A549 (cell line): ENCODE results near the gene RASL10B. TPM values are rescaled to one million over a fixed set of nuclear protein-coding genes. Genes with fewer than 3 reads are reported as not detected.

Experiments used
- ATAC-seq, 2 experiments: fragments of 200-7000 bp in 1 of 2; fragments of >200 bp in 1 of 2; cut with Nextera tagmentation in 1 of 2; cut with Tn5 transposase in 1 of 2; 3 replicates each; pipeline versions ENCODE4 v1.8.0 to v1.9.1; 2018 to 2020; ENCODE audit warnings: mild to moderate bottlenecking in 1 of 2, moderate library complexity in 1 of 2
- CTCF ChIA-PET: fragments of 300-600 bp; sonication (Branson Sonifier 250); formaldehyde crosslinking; extraction: SDS; loops from one replicate; lab custom pipeline; 2021; ENCODE audit warnings: antibody characterized with exemption, inconsistent platforms; lab: Yijun Ruan, JAX
- POLR2A ChIA-PET: fragments of 350-600 bp; formaldehyde crosslinking; extraction: SDS; loops from one replicate; lab custom pipeline; 2021; ENCODE audit warnings: antibody characterized with exemption, inconsistent platforms; lab: Yijun Ruan, JAX
- DNase-seq, 2 experiments: peaks; one replicate each; pipeline versions ENCODE4 v3.0.0 to v3.0.0-alpha.2; 2011 to 2016; ENCODE audit warnings: low read depth in 1 of 2, low spot score in 1 of 2
- FAIRE-seq: peaks from 2 replicates; lab custom pipeline; 2011; peaks lifted over from hg19 to GRCh38; lab: Jason Lieb, UNC
- H3K27ac ChIP-seq, 2 experiments: fragments of >200 bp; sonication (Bioruptor Twin); formaldehyde crosslinking; 3 replicates each; pipeline ENCODE4 v1.5.1; 2016 to 2017
- H3K4me1 ChIP-seq: fragments of >200 bp; sonication (Bioruptor Twin); formaldehyde crosslinking; 3 replicates; pipeline ENCODE4 v1.6.1; 2016
- H3K4me2 ChIP-seq: fragments of >200 bp; sonication (Bioruptor Twin); formaldehyde crosslinking; 3 replicates; pipeline ENCODE4 v1.6.1; 2016
- H3K4me3 ChIP-seq: fragments of >200 bp; sonication (Bioruptor Twin); formaldehyde crosslinking; 3 replicates; pipeline ENCODE4 v1.5.1; 2016
- H3K9me3 ChIP-seq: fragments of >200 bp; sonication (Bioruptor Twin); formaldehyde crosslinking; 3 replicates; pipeline ENCODE4 v1.6.1; 2016
- CBX8 ChIP-seq: fragments of 200-600 bp; sonication (generic); IDR thresholded peaks from 2 replicates; pipeline ENCODE4 v1.6.1; 2016
- CHD2 ChIP-seq: fragments of 150-350 bp; IDR thresholded peaks from 2 replicates; pipeline ENCODE4 v1.6.1; 2014; ENCODE audit warnings: low read length; ENCODE audit not compliant: partially characterized antibody
- EHF ChIP-seq: fragments of 250-450 bp; sonication (Bioruptor Pico); IDR thresholded peaks from 2 replicates; pipeline ENCODE4 v1.5.0; 2020; ENCODE audit warnings: mild to moderate bottlenecking
- ESRRA ChIP-seq: fragments of 150-350 bp; IDR thresholded peaks from 2 replicates; pipeline ENCODE4 v1.6.1; 2014; ENCODE audit warnings: mild to moderate bottlenecking, low read length, borderline replicate concordance
- FOSB ChIP-seq: fragments of 250-450 bp; sonication (Bioruptor Pico); IDR thresholded peaks from 2 replicates; pipeline ENCODE4 v1.5.0; 2020; ENCODE audit warnings: mild to moderate bottlenecking, moderate library complexity
- HEYL ChIP-seq: fragments of 250-450 bp; sonication (Bioruptor Pico); IDR thresholded peaks from 2 replicates; pipeline ENCODE4 v1.8.0; 2021; ENCODE audit warnings: mild to moderate bottlenecking, moderate library complexity
- KDM5A ChIP-seq: fragments of 200-600 bp; sonication (generic); IDR thresholded peaks from 2 replicates; pipeline ENCODE4 v1.6.1; 2016; ENCODE audit warnings: antibody characterized with exemption, mild to moderate bottlenecking
- NPAS2 ChIP-seq: fragments of 250-450 bp; sonication (Bioruptor Pico); IDR thresholded peaks from 2 replicates; pipeline ENCODE4 v1.8.0; 2022; ENCODE audit warnings: mild to moderate bottlenecking, moderate library complexity, borderline replicate concordance
- PHF8 ChIP-seq: fragments of 200-600 bp; sonication (generic); IDR thresholded peaks from 2 replicates; pipeline ENCODE4 v1.6.1; 2016; ENCODE audit warnings: low read depth, mild to moderate bottlenecking, antibody characterized with exemption, moderate library complexity, borderline replicate concordance
- RAD21 ChIP-seq, 2 experiments: fragments of >200 bp in 1 of 2; sonication (Bioruptor Twin) in 1 of 2; formaldehyde crosslinking in 1 of 2; IDR thresholded peaks in 1 of 2; conservative IDR thresholded peaks in 1 of 2; 2 replicates in 1 of 2; 3 replicates in 1 of 2; pipeline ENCODE4 v1.6.1; 2012 to 2018; ENCODE audit warnings: inconsistent platforms in 1 of 2
- RFX5 ChIP-seq: fragments of 450-650 bp; IDR thresholded peaks from 2 replicates; pipeline ENCODE4 v1.7.1; 2014; ENCODE audit warnings: antibody characterized with exemption, mild to moderate bottlenecking, moderate library complexity
- SMC3 ChIP-seq: fragments of >200 bp; sonication (Bioruptor Twin); formaldehyde crosslinking; IDR thresholded peaks from 3 replicates; pipeline ENCODE4 v1.6.1; 2018; ENCODE audit warnings: inconsistent platforms
- ZFP36 ChIP-seq: fragments of 450-650 bp; IDR thresholded peaks from 2 replicates; pipeline ENCODE4 v1.6.1; 2014; ENCODE audit warnings: borderline replicate concordance; ENCODE audit not compliant: partially characterized antibody
- ZSCAN20 ChIP-seq: fragments of 250-450 bp; sonication (Bioruptor Pico); IDR thresholded peaks from 2 replicates; pipeline ENCODE4 v1.8.0; 2022; ENCODE audit warnings: mild to moderate bottlenecking, moderate library complexity
- WGBS: methylation state at CpG from one replicate; pipeline ENCODE4 v1.1.6; 2017; ENCODE audit errors: missing lambda C conversion rate; 5-methylcytosine and 5-hydroxymethylcytosine counted together
- polyA plus RNA-seq, 4 experiments: library from polyadenylated mRNA; depleted of rRNA in 3 of 4; stranded (reverse); fragments of >200 nt; fragmentation: RNase III in 1 of 4; extraction: RNeasy Plus Mini Kit Qiagen cat#74134 plus additional on column Dnase treatment in 1 of 4; gene quantifications; 2 replicates in 3 of 4; 3 replicates in 1 of 4; pipeline ENCODE4 v1.2.3, GENCODE V29; 2011 to 2017
- TF ChIP-seq, protein P1 (sequence below): IDR thresholded peaks from 2 replicates; pipeline ENCODE4 v1.6.1; 2012; ENCODE audit warnings: low read depth, borderline replicate concordance
- TF ChIP-seq, protein P2 (sequence below): fragments of 150-350 bp; IDR thresholded peaks from 2 replicates; pipeline ENCODE4 v1.6.1; 2014; ENCODE audit warnings: low read depth, mild to moderate bottlenecking, low read length
- TF ChIP-seq, protein P3 (sequence below): fragments of >200 bp; sonication (Bioruptor Twin); formaldehyde crosslinking; IDR thresholded peaks from 2 replicates; pipeline ENCODE4 v1.6.1; 2016
- TF ChIP-seq, protein P4 (sequence below): IDR thresholded peaks from 2 replicates; pipeline ENCODE4 v1.6.1; 2012
- TF ChIP-seq, protein P5 (sequence below): IDR thresholded peaks from 2 replicates; pipeline ENCODE4 v1.6.1; 2012
- TF ChIP-seq, protein P6 (sequence below): fragments of >200 bp; sonication (Bioruptor Twin); formaldehyde crosslinking; IDR thresholded peaks from 3 replicates; pipeline ENCODE4 v1.5.1; 2016

The RASL10B gene
- polyA plus RNA-seq, 2 of the 4 experiments (the other 2 are of a cell fraction), result 0.05 to 0.26 TPM

DNA sequence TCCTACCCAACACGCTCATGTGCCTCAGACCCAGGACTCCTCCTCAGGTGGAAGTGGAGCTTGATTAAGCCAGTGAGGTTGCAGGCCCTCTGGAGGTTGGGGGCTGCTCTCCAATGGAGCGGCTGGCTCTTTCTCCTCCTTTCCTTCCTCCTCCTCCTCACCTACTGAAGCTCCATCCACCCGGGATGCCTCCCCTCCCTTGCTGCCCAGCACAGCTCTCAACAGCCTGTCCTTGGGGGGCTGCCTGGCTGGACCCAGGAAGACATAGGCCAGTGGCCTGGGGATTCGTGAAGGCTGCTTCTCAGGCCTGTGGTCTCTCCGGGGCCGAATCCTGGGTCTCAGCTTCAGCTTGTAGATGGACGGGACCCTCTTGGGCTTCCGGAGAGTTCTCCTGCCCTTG is 13.4 kb downstream of the RASL10B start (continued):
- TF ChIP-seq, protein P1, sequence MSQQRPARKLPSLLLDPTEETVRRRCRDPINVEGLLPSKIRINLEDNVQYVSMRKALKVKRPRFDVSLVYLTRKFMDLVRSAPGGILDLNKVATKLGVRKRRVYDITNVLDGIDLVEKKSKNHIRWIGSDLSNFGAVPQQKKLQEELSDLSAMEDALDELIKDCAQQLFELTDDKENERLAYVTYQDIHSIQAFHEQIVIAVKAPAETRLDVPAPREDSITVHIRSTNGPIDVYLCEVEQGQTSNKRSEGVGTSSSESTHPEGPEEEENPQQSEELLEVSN, result no peak
- TF ChIP-seq, protein P2, sequence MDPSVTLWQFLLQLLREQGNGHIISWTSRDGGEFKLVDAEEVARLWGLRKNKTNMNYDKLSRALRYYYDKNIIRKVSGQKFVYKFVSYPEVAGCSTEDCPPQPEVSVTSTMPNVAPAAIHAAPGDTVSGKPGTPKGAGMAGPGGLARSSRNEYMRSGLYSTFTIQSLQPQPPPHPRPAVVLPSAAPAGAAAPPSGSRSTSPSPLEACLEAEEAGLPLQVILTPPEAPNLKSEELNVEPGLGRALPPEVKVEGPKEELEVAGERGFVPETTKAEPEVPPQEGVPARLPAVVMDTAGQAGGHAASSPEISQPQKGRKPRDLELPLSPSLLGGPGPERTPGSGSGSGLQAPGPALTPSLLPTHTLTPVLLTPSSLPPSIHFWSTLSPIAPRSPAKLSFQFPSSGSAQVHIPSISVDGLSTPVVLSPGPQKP, result no peak
- TF ChIP-seq ZFP36, result no peak
- TF ChIP-seq CHD2, result no peak
- TF ChIP-seq RAD21 (conservative IDR thresholded peaks at IDR 0.05 in 1 of 2, IDR thresholded peaks at IDR 0.05 in 1 of 2), result no peak
- TF ChIP-seq, protein P3, sequence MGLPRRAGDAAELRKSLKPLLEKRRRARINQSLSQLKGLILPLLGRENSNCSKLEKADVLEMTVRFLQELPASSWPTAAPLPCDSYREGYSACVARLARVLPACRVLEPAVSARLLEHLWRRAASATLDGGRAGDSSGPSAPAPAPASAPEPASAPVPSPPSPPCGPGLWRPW, result no peak
- TF ChIP-seq FOSB (CRISPR knock-in tag), result no peak
- TF ChIP-seq CBX8, result no peak

DNA sequence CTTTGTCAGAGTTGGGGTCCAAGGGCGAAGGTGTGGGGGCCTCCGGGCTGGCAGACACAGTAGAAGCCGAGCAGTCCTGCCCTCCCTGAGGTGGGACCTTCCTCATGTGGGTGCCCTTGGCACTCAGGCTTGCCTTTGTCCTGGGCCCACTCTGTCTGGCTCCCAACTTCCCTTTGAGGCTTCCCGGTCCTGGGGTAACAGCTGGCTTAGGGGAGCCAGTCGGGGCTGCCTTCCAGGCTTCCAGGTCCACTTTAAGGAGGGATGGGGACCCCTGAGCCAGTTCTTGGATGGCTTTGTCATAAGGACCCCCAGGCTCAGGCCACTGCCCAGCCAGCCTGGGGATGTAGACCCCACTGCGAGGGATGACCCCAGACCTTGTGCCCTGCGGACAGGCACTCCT is 13.8 kb downstream of the RASL10B start:
- POLR2A ChIA-PET, result no interaction called here
- no peak for ATAC-seq

DNA sequence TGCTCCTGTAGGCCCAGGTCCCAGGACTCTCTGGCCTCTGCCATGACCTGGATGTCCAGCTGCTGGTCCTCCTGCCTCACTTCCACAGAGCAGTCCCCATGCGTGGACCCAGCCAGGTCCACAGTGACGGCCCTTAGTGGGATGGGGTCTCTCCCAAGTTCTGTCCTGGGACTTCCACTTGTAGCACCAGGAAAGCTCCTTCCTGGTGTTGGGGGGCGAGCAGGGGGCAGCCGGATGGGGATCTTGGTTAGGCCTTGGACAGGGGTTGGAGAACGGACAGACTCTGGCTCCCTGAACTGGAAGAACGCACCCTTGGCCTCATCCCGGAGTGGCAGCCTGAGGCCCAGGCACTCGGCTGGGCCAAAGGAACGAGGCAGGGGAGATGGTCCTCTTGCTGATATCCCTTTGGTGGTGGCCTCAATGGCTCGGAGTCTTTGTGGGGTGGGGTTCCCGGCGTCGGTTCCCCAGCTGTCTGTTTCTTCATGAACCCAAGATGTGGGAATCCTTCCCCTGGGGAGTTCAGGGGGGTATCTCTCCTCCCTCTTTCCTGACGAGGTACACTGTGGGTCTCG is 14.4 kb downstream of the RASL10B start:
- no peak for ATAC-seq
- POLR2A ChIA-PET, result no interaction called here
- Histone ChIP-seq H3K4me2 (no peak overlapping the region), H3K4me3 (no peak overlapping the region), H3K27ac (no peak overlapping the region), H3K9me3 (no peaks in the 10 kb centered on the region), H3K4me1 (peaks cover 19% of the 10 kb centered on the region; the same call in 2 of the 3 replicates)
- CTCF ChIA-PET, result interaction anchor here (0.6 to 34.8 kb wide), 17 partner anchors 17 to 212 kb away, joined by 3 to 1116 read pairs (median 19); partner anchors contain the start of genes C17orf50, RASL10B, SLFN12L and TAF15
- no peak for FAIRE-seq
- WGBS, result 36% methylated on average over 13 of the region's 15 CpGs
- DNase-seq, result no peak
- no peak for TF ChIP-seq PHF8
- TF ChIP-seq ESRRA, result no peak
- TF ChIP-seq ZSCAN20 (CRISPR knock-in tag), result no peak

More for the DNA sequence above, 13.8 kb downstream of the RASL10B start:
- H3K4me3 ChIP-seq, result no peak overlapping the region
- DNase-seq, result no peak
- no peak for FAIRE-seq
- H3K27ac ChIP-seq, result no peak overlapping the region
- TF ChIP-seq, protein P4, sequence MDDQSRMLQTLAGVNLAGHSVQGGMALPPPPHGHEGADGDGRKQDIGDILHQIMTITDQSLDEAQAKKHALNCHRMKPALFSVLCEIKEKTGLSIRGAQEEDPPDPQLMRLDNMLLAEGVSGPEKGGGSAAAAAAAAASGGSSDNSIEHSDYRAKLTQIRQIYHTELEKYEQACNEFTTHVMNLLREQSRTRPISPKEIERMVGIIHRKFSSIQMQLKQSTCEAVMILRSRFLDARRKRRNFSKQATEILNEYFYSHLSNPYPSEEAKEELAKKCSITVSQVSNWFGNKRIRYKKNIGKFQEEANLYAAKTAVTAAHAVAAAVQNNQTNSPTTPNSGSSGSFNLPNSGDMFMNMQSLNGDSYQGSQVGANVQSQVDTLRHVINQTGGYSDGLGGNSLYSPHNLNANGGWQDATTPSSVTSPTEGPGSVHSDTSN, result no peak
- TF ChIP-seq, protein P5, sequence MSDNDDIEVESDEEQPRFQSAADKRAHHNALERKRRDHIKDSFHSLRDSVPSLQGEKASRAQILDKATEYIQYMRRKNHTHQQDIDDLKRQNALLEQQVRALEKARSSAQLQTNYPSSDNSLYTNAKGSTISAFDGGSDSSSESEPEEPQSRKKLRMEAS, result no peak
- no peak for TF ChIP-seq RAD21 (conservative IDR thresholded peaks at IDR 0.05 in 1 of 2, IDR thresholded peaks at IDR 0.05 in 1 of 2)
- no peak for TF ChIP-seq NPAS2 (CRISPR knock-in tag)
- no peak for TF ChIP-seq RFX5
- no peaks in the 10 kb centered on the region for H3K9me3 ChIP-seq
- 37% methylated on average over 5 of the region's 7 CpGs for WGBS
- CTCF ChIA-PET, result interaction anchor here (0.7 to 34.8 kb wide), 14 partner anchors 17 to 1863 kb away, joined by 3 to 1116 read pairs (median 8); partner anchors contain the start of genes C17orf50, RASL10B, SLFN12L and TAF15
- no peak overlapping the region for H3K4me2 ChIP-seq
- peaks cover 17% of the 10 kb centered on the region; the same call in 2 of the 3 replicates for H3K4me1 ChIP-seq

DNA sequence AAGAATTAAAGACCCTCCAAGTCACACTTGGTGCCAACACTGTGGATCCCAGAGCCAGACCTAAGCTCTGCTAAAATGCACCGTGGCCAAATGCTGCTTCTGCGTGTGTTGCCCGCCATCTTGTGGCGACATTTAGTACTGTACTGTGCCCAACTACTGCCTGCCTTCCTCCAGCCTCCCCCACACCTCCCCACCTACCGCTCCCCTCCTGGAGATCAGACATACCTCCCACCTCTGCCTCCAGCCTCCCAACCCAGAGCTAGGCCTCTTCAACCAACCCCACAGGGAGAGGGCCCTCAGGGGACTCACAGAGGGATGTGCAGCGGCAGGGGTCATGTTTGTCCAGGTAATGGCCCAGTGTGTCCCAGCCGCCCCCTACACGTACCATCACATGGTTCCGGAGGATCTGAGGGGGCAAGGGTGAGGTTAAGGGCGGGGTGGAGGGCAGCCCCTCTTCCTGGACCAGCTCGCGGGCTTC is 16.1 kb downstream of the RASL10B start:
- ChIA-PET CTCF (interaction anchor here (0.6 to 43.9 kb wide), 93 partner anchors 19 to 1333 kb away, joined by 3 to 2039 read pairs (median 5); partner anchors contain the start of genes C17orf50, MMP28, PEX12 and RASL10B), POLR2A (interaction anchor here (0.5 to 1.5 kb wide), 4 partner anchors 61 to 169 kb away, joined by 4 to 15 read pairs (median 5); partner anchors contain the start of genes PEX12 and TAF15)
- ATAC-seq (peak; percentile 71 to 91), FAIRE-seq (no peak), DNase-seq (peak; percentile 86 to 95)
- Histone ChIP-seq H3K27ac (no peak overlapping the region), H3K4me1 (peaks cover 12% of the 10 kb centered on the region; the same call in 2 of the 3 replicates), H3K4me3 (no peak overlapping the region), H3K9me3 (no peaks in the 10 kb centered on the region), H3K4me2 (no peak overlapping the region)
- 29% methylated on average over 11 of the region's 12 CpGs for WGBS
- no peak for TF ChIP-seq EHF (CRISPR knock-in tag)
- TF ChIP-seq KDM5A, result no peak
- TF ChIP-seq HEYL, result no peak
- TF ChIP-seq, protein P6, sequence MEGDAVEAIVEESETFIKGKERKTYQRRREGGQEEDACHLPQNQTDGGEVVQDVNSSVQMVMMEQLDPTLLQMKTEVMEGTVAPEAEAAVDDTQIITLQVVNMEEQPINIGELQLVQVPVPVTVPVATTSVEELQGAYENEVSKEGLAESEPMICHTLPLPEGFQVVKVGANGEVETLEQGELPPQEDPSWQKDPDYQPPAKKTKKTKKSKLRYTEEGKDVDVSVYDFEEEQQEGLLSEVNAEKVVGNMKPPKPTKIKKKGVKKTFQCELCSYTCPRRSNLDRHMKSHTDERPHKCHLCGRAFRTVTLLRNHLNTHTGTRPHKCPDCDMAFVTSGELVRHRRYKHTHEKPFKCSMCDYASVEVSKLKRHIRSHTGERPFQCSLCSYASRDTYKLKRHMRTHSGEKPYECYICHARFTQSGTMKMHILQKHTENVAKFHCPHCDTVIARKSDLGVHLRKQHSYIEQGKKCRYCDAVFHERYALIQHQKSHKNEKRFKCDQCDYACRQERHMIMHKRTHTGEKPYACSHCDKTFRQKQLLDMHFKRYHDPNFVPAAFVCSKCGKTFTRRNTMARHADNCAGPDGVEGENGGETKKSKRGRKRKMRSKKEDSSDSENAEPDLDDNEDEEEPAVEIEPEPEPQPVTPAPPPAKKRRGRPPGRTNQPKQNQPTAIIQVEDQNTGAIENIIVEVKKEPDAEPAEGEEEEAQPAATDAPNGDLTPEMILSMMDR, result peak; percentile 96
- TF ChIP-seq RAD21 (conservative IDR thresholded peaks at IDR 0.05 in 1 of 2, IDR thresholded peaks at IDR 0.05 in 1 of 2), result peak; percentile 97 to 99
- TF ChIP-seq CBX8, result no peak
- TF ChIP-seq SMC3, result peak; percentile 84
- TF ChIP-seq ZSCAN20 (CRISPR knock-in tag), result no peak
- TF ChIP-seq, all 56 proteins: peak for 3
